ENCODE measurements around the gene FAM229A.

Gene FAM229A

GRCh38 chr1:32346532-32347157 is 15.6 kb downstream of the FAM229A start:
- DNase-seq = no peak

- DNase-seq = peak in 1 of 2 donors; percentile 19
These were observed 16.9 kb downstream of the FAM229A start for GRCh38 chr1:32345289-32345827.

GRCh38 chr1:32342704-32343103 is 19.6 kb downstream of the FAM229A start:
- DNase-seq = no peak

GRCh38 chr1:32341971-32342370 is 20.3 kb downstream of the FAM229A start:
- DNase-seq = no peak

- DNase-seq = no peak
These were observed 21.0 kb downstream of the FAM229A start for GRCh38 chr1:32341186-32341757.

- peak; percentile 87 to 88 for DNase-seq
These were observed 22.8 kb downstream of the FAM229A start for GRCh38 chr1:32339363-32339978.

- DNase-seq = no peak
These were observed 23.6 kb downstream of the FAM229A start for GRCh38 chr1:32338637-32339145.

- DNase-seq = peak; percentile 74 to 75
These were observed 24.2 kb downstream of the FAM229A start for GRCh38 chr1:32337855-32338636.

- peak; percentile 92 to 95 for DNase-seq
These were observed 25.2 kb downstream of the FAM229A start for GRCh38 chr1:32336963-32337675.

GRCh38 chr1:32336591-32336932 is 25.7 kb downstream of the FAM229A start:
- DNase-seq = no peak

- peak; percentile 47 to 53 for DNase-seq
These were observed 26.3 kb downstream of the FAM229A start, which contains the start of gene MARCKSL1 for GRCh38 chr1:32335790-32336590. TSS of gene MARCKSL1 (minus strand) at chr1:32336233. CDS start at chr1:32336033, 200 bp downstream.

GRCh38 chr1:32335535-32335789 is 26.8 kb downstream of the FAM229A start:
- DNase-seq = no peak

- DNase-seq = peak; percentile 12 to 48
These were observed 27.3 kb downstream of the FAM229A start for GRCh38 chr1:32334864-32335534.

GRCh38 chr1:32334274-32334861 is 27.9 kb downstream of the FAM229A start:
- DNase-seq = no peak

- DNase-seq = no peak
These were observed 28.9 kb downstream of the FAM229A start for GRCh38 chr1:32333251-32333963.

- DNase-seq = no peak
These were observed 29.8 kb downstream of the FAM229A start for GRCh38 chr1:32332290-32333079.

GRCh38 chr1:32331549-32331948 is 30.7 kb downstream of the FAM229A start:
- no peak for DNase-seq

- DNase-seq = no peak
These were observed 31.6 kb downstream of the FAM229A start for GRCh38 chr1:32330558-32331151.

Data from inflammatory macrophage (primary cell).